HepG2 (cell line): Measurements from ENCODE around the gene TMEM86B. TPM values are rescaled to one million over a fixed set of nuclear protein-coding genes. Genes with fewer than 3 reads are reported as not detected.
A peak's percentile ranks its signal among the peaks of the same experiment; 100 is the strongest.

Source experiments
- HMGA1 ChIP-seq: sonication (generic); formaldehyde crosslinking; conservative IDR thresholded peaks from 2 replicates; pipeline ENCODE4 v1.4.0; 2020; ENCODE audit warnings: missing genetic modification reagents
- PRMT3 ChIP-seq: sonication (generic); formaldehyde crosslinking; IDR thresholded peaks from 2 replicates; pipeline ENCODE4 v1.8.1; 2022; ENCODE audit warnings: low read depth, mild to moderate bottlenecking, moderate library complexity, missing genetic modification reagents, borderline replicate concordance
- RARG ChIP-seq: sonication (generic); formaldehyde crosslinking; IDR thresholded peaks from 2 replicates; pipeline ENCODE4 v1.4.0; 2020; ENCODE audit warnings: low read depth, mild to moderate bottlenecking, missing genetic modification reagents
- ZFP90 ChIP-seq: sonication (generic); formaldehyde crosslinking; IDR thresholded peaks from 2 replicates; pipeline ENCODE4 v1.8.0; 2022; ENCODE audit warnings: missing genetic modification reagents, mild to moderate bottlenecking, inconsistent platforms, borderline replicate concordance
- ZNF101 ChIP-seq: sonication (generic); formaldehyde crosslinking; IDR thresholded peaks from 2 replicates; pipeline ENCODE4 v1.4.0; 2020; ENCODE audit warnings: mild to moderate bottlenecking, low read depth, missing genetic modification reagents, borderline replicate concordance
- ZNF614 ChIP-seq: IDR thresholded peaks from 2 replicates; pipeline ENCODE4 v1.6.1; 2018; ENCODE audit warnings: missing biosample characterization, missing genetic modification reagents, inconsistent platforms, borderline replicate concordance
- ZNF782 ChIP-seq: sonication (generic); formaldehyde crosslinking; IDR thresholded peaks from 2 replicates; pipeline ENCODE4 v1.4.0; 2020; ENCODE audit warnings: missing genetic modification reagents, mild to moderate bottlenecking, borderline replicate concordance
- ZSCAN20 ChIP-seq: sonication (generic); formaldehyde crosslinking; IDR thresholded peaks from 2 replicates; pipeline ENCODE4 v1.4.0; 2020; ENCODE audit warnings: missing genetic modification reagents, mild to moderate bottlenecking, borderline replicate concordance
- polyA plus RNA-seq, 8 experiments: library from polyadenylated mRNA; depleted of rRNA in 3 of 8; stranded (reverse) in 7 of 8; unstranded in 1 of 8; fragments of >200 nt; fragmentation: Illumina TruSeq in 4 of 8; extraction: Trizol in 4 of 8; gene quantifications; 2 replicates each; pipeline versions ENCODE4 v1.2.1 to v1.2.3, GENCODE V29; 2011 to 2016; ENCODE audit warnings: low read depth in 4 of 8, missing spikeins in 1 of 8, mixed read lengths in 1 of 8; ENCODE audit not compliant: insufficient read depth in 1 of 8
- total RNA-seq, 5 experiments: library from RNA; depleted of rRNA; stranded (reverse); fragments of >200 nt; fragmentation: Illumina TruSeq; extraction: Trizol; gene quantifications; 2 replicates each; pipeline ENCODE4 v1.2.3, GENCODE V29; 2016; ENCODE audit warnings: low read depth in 1 of 5
- TF ChIP-seq, protein P1 (sequence below): sonication (generic); formaldehyde crosslinking; IDR thresholded peaks from 2 replicates; pipeline ENCODE4 v1.5.0; 2020; ENCODE audit warnings: mild to moderate bottlenecking, missing genetic modification reagents
- TF ChIP-seq, protein P2 (sequence below): sonication (generic); formaldehyde crosslinking; IDR thresholded peaks from 2 replicates; pipeline ENCODE4 v1.4.0; 2020; ENCODE audit warnings: mild to moderate bottlenecking, missing genetic modification reagents
- TF ChIP-seq, protein P3 (sequence below): sonication (generic); formaldehyde crosslinking; IDR thresholded peaks from 2 replicates; pipeline ENCODE4 v1.4.0; 2020; ENCODE audit warnings: missing genetic modification reagents
- TF ChIP-seq, protein P4 (sequence below): sonication (generic); formaldehyde crosslinking; IDR thresholded peaks from 2 replicates; pipeline ENCODE4 v1.8.1; 2023; ENCODE audit warnings: mild to moderate bottlenecking, missing genetic modification reagents
- TF ChIP-seq, protein P5 (sequence below): sonication (generic); formaldehyde crosslinking; IDR thresholded peaks from 2 replicates; pipeline ENCODE4 v1.5.0; 2020; ENCODE audit warnings: mild to moderate bottlenecking, missing genetic modification reagents
- TF ChIP-seq, protein P6 (sequence below): sonication (generic); formaldehyde crosslinking; IDR thresholded peaks from 2 replicates; pipeline ENCODE4 v1.8.0; 2022; ENCODE audit warnings: missing genetic modification reagents, mild to moderate bottlenecking, moderate library complexity, borderline replicate concordance
- TF ChIP-seq, protein P7 (sequence below): sonication (generic); formaldehyde crosslinking; IDR thresholded peaks from 2 replicates; pipeline ENCODE4 v1.4.0; 2020; ENCODE audit warnings: missing genetic modification reagents, borderline replicate concordance

The TMEM86B gene
- total and polyA plus RNA-seq, 2 of the 13 experiments (the other 11 are each of a cell fraction or from before 2014, with no cell fraction given): 7.7 to 9.6 TPM

DNA sequence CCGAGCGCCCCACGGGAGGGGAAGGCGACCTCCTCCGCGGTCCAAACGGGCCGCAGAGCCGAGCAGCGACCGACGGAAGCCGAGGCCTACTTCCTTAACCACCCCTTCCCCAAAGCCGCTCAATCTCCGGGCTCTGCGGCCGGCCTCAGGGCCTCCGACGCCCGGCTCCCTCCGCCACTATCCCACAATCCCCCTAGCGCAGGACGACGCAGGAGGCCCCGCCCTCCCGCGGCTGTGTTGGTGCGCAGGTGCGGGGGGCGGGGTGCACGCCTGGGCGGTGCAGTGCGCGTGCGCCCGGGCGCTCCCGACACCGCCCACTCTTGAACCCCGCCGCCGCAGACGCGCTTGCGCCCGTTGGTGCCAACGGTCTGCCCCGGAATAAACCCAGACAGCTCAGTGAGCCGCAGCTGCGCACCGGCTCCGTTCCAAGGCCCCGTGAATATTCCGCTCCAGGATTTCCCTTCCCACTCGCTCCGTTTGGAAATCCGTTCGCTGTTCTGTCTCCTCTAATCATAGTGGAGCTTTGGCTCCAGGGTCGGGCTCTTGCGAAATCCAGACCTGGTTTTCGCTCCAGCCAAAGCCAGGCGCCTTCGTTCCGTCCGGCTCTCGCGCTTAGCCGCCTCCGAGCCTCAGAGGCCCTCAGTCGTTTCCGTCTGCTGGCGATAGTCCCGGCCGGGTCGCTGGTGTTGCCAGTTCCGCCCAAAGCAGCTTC lies 30.4 kb upstream of the TMEM86B start, which contains the start of gene PPP6R1 (continued):
- TF ChIP-seq, protein P1, sequence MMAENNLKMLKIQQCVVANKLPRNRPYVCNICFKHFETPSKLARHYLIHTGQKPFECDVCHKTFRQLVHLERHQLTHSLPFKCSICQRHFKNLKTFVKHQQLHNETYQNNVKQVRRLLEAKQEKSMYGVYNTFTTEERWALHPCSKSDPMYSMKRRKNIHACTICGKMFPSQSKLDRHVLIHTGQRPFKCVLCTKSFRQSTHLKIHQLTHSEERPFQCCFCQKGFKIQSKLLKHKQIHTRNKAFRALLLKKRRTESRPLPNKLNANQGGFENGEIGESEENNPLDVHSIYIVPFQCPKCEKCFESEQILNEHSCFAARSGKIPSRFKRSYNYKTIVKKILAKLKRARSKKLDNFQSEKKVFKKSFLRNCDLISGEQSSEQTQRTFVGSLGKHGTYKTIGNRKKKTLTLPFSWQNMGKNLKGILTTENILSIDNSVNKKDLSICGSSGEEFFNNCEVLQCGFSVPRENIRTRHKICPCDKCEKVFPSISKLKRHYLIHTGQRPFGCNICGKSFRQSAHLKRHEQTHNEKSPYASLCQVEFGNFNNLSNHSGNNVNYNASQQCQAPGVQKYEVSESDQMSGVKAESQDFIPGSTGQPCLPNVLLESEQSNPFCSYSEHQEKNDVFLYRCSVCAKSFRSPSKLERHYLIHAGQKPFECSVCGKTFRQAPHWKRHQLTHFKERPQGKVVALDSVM (CRISPR knock-in tag): no peak
- TF ChIP-seq, protein P2, sequence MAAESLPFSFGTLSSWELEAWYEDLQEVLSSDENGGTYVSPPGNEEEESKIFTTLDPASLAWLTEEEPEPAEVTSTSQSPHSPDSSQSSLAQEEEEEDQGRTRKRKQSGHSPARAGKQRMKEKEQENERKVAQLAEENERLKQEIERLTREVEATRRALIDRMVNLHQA: no peak; the same call in 1 of the 2 replicates
- TF ChIP-seq, protein P3, sequence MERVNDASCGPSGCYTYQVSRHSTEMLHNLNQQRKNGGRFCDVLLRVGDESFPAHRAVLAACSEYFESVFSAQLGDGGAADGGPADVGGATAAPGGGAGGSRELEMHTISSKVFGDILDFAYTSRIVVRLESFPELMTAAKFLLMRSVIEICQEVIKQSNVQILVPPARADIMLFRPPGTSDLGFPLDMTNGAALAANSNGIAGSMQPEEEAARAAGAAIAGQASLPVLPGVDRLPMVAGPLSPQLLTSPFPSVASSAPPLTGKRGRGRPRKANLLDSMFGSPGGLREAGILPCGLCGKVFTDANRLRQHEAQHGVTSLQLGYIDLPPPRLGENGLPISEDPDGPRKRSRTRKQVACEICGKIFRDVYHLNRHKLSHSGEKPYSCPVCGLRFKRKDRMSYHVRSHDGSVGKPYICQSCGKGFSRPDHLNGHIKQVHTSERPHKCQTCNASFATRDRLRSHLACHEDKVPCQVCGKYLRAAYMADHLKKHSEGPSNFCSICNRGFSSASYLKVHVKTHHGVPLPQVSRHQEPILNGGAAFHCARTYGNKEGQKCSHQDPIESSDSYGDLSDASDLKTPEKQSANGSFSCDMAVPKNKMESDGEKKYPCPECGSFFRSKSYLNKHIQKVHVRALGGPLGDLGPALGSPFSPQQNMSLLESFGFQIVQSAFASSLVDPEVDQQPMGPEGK (CRISPR knock-in tag): peak; percentile 65
- TF ChIP-seq ZNF782 (CRISPR knock-in tag) (no peak), ZSCAN20 (peak; percentile 56; the same call in 1 of the 2 replicates), PRMT3 (CRISPR knock-in tag) (no peak), ZNF101 (no peak), HMGA1 (CRISPR knock-in tag) (no peak), ZFP90 (CRISPR knock-in tag) (no peak), RARG (CRISPR knock-in tag) (peak; percentile 81; the same call in 1 of the 2 replicates), ZNF614 (CRISPR knock-in tag) (peak; percentile 92; the same call in 1 of the 2 replicates)
- TF ChIP-seq, protein P4, sequence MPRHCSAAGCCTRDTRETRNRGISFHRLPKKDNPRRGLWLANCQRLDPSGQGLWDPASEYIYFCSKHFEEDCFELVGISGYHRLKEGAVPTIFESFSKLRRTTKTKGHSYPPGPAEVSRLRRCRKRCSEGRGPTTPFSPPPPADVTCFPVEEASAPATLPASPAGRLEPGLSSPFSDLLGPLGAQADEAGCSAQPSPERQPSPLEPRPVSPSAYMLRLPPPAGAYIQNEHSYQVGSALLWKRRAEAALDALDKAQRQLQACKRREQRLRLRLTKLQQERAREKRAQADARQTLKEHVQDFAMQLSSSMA (CRISPR knock-in tag): peak; percentile 71; the same call in 1 of the 2 replicates
- TF ChIP-seq, protein P5, sequence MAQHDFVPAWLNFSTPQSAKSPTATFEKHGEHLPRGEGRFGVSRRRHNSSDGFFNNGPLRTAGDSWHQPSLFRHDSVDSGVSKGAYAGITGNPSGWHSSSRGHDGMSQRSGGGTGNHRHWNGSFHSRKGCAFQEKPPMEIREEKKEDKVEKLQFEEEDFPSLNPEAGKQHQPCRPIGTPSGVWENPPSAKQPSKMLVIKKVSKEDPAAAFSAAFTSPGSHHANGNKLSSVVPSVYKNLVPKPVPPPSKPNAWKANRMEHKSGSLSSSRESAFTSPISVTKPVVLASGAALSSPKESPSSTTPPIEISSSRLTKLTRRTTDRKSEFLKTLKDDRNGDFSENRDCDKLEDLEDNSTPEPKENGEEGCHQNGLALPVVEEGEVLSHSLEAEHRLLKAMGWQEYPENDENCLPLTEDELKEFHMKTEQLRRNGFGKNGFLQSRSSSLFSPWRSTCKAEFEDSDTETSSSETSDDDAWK: no peak
- TF ChIP-seq, protein P6, sequence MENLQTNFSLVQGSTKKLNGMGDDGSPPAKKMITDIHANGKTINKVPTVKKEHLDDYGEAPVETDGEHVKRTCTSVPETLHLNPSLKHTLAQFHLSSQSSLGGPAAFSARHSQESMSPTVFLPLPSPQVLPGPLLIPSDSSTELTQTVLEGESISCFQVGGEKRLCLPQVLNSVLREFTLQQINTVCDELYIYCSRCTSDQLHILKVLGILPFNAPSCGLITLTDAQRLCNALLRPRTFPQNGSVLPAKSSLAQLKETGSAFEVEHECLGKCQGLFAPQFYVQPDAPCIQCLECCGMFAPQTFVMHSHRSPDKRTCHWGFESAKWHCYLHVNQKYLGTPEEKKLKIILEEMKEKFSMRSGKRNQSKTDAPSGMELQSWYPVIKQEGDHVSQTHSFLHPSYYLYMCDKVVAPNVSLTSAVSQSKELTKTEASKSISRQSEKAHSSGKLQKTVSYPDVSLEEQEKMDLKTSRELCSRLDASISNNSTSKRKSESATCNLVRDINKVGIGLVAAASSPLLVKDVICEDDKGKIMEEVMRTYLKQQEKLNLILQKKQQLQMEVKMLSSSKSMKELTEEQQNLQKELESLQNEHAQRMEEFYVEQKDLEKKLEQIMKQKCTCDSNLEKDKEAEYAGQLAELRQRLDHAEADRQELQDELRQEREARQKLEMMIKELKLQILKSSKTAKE (CRISPR knock-in tag): peak; percentile 86
- TF ChIP-seq, protein P7, sequence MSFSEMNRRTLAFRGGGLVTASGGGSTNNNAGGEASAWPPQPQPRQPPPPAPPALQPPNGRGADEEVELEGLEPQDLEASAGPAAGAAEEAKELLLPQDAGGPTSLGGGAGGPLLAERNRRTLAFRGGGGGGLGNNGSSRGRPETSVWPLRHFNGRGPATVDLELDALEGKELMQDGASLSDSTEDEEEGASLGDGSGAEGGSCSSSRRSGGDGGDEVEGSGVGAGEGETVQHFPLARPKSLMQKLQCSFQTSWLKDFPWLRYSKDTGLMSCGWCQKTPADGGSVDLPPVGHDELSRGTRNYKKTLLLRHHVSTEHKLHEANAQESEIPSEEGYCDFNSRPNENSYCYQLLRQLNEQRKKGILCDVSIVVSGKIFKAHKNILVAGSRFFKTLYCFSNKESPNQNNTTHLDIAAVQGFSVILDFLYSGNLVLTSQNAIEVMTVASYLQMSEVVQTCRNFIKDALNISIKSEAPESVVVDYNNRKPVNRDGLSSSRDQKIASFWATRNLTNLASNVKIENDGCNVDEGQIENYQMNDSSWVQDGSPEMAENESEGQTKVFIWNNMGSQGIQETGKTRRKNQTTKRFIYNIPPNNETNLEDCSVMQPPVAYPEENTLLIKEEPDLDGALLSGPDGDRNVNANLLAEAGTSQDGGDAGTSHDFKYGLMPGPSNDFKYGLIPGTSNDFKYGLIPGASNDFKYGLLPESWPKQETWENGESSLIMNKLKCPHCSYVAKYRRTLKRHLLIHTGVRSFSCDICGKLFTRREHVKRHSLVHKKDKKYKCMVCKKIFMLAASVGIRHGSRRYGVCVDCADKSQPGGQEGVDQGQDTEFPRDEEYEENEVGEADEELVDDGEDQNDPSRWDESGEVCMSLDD (CRISPR knock-in tag): peak; percentile 74
